Measurements from ENCODE around the gene ATP2B3. TPM values are rescaled to one million over a fixed set of nuclear protein-coding genes. Genes with fewer than 3 reads are reported as not detected.

The ATP2B3 gene
- total RNA-seq, 1 donor from 2014 or later: 0.21 TPM

DNA sequence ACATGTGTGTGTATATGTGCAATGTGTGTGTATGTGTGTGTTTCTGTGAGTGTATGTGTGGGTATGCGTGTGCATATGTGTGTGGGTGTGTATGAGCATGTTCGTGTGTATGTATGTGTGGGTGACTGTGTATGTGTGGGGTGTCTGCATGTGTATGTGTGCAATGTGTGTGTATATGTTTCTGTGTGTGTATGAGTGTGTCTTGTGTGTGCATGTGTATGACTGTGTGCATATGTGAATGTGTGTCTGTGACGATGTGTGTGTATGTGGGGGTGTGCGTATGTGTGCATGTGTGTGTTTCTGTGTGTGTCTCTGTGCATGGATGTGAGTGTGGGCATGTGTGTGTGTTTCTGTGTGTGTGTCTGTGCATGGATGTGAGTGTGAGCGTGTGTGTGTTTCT lies 4.2 kb upstream of the ATP2B3 start:
- TF ChIP-seq, protein P1, sequence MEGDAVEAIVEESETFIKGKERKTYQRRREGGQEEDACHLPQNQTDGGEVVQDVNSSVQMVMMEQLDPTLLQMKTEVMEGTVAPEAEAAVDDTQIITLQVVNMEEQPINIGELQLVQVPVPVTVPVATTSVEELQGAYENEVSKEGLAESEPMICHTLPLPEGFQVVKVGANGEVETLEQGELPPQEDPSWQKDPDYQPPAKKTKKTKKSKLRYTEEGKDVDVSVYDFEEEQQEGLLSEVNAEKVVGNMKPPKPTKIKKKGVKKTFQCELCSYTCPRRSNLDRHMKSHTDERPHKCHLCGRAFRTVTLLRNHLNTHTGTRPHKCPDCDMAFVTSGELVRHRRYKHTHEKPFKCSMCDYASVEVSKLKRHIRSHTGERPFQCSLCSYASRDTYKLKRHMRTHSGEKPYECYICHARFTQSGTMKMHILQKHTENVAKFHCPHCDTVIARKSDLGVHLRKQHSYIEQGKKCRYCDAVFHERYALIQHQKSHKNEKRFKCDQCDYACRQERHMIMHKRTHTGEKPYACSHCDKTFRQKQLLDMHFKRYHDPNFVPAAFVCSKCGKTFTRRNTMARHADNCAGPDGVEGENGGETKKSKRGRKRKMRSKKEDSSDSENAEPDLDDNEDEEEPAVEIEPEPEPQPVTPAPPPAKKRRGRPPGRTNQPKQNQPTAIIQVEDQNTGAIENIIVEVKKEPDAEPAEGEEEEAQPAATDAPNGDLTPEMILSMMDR (IDR thresholded peaks at IDR 0.05): no peak
- peaks cover 11% of the 10 kb centered on the region for H3K27me3 Mint-ChIP-seq (ENCODE audit: unreplicated experiment)
- no peak for DNase-seq (ENCODE audit: extremely low spot score, unreplicated experiment)
- H3K9me3 Mint-ChIP-seq (ENCODE audit: unreplicated experiment): no peaks in the 10 kb centered on the region
- no peak overlapping the region for H3K27ac Mint-ChIP-seq (ENCODE audit: unreplicated experiment)
- H3K4me3 Mint-ChIP-seq (ENCODE audit: unreplicated experiment): no peak overlapping the region
- peaks cover 2% of the 10 kb centered on the region for H3K36me3 Mint-ChIP-seq (ENCODE audit: unreplicated experiment)
- H3K4me1 Mint-ChIP-seq (ENCODE audit: unreplicated experiment): no peaks in the 10 kb centered on the region

DNA sequence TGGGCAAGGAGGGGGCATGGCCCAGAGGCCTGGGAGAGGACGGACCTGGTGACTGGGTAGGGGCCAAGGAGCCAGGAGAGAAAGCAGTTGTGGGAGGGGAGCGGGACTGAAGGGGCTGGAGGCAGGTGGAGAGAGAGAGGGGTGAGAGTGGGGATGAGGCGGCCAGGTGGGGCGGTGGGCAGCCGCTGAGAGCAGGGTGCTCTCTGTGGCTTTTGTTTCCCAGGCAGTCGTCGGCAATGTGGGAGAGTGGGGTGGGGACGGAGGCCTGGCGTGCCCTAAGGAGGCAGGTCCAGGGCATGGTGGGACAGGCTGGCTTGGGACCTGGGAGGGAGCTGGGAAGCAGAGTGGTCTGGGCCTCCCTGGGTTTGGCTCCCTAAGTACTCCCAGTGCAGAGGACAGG lies 3.2 kb upstream of the ATP2B3 start:
- Mint-ChIP-seq H3K27ac (ENCODE audit: unreplicated experiment) (no peak overlapping the region), H3K27me3 (ENCODE audit: unreplicated experiment) (peaks cover 15% of the 10 kb centered on the region), H3K4me1 (ENCODE audit: unreplicated experiment) (peaks cover 2% of the 10 kb centered on the region), H3K36me3 (ENCODE audit: unreplicated experiment) (no peaks in the 10 kb centered on the region), H3K9me3 (ENCODE audit: unreplicated experiment) (no peaks in the 10 kb centered on the region), H3K4me3 (ENCODE audit: unreplicated experiment) (no peak overlapping the region)
- TF ChIP-seq, protein P1 (IDR thresholded peaks at IDR 0.05): no peak
- no peak for DNase-seq (ENCODE audit: extremely low spot score, unreplicated experiment)

DNA sequence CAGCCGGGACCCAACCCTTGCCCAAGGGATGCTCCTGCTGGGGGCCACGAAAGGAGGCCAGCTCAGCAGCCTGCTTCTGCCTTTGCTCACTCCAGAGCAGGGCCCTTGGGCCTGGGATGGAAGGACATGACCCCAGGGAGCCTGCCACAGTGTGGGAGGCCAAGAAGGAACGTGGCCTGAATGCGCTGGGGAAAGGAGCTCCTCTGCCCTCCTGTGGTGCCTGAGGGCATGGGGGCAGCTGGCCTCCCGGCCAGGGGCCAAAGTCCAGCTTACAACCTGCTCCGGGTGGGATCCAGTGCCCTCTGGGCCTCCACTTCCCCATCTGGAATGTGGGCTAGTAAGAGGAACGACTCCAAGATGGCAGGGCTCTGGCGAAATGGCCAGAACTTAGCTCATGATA lies 2.0 kb upstream of the ATP2B3 start:
- Mint-ChIP-seq H3K9me3 (ENCODE audit: unreplicated experiment) (no peaks in the 10 kb centered on the region), H3K4me3 (ENCODE audit: unreplicated experiment) (no peak overlapping the region), H3K27me3 (ENCODE audit: unreplicated experiment) (peaks cover 15% of the 10 kb centered on the region)

DNA sequence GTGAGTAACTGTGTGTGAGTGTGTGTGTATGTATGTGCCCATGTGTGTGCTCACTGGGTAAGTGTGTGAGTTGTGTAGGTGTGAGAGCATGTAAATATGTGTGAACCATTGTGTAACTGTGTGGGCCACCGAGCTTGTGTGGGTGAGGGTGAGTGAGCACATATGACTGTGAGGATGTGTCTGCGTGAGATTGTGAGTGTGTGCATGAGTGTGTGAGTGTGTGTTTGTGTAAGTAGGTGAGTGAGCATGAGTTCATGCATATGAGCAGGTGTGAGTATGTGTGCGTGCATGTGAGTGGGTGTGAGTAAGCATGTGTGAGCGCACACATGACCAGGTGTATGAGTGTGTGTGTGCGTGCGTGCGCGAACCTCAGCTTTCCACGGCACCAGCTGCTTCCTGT lies 1.4 kb upstream of the ATP2B3 start:
- no peaks in the 10 kb centered on the region for H3K36me3 Mint-ChIP-seq (ENCODE audit: unreplicated experiment)
- H3K27me3 Mint-ChIP-seq (ENCODE audit: unreplicated experiment): peaks cover 15% of the 10 kb centered on the region
- H3K4me1 Mint-ChIP-seq (ENCODE audit: unreplicated experiment): peaks cover 2% of the 10 kb centered on the region
- no peaks in the 10 kb centered on the region for H3K9me3 Mint-ChIP-seq (ENCODE audit: unreplicated experiment)
- H3K4me3 Mint-ChIP-seq (ENCODE audit: unreplicated experiment): no peak overlapping the region
- TF ChIP-seq, protein P1 (IDR thresholded peaks at IDR 0.05): no peak
- DNase-seq (ENCODE audit: extremely low spot score, unreplicated experiment): no peak
- H3K27ac Mint-ChIP-seq (ENCODE audit: unreplicated experiment): no peak overlapping the region

More for the DNA sequence above, 2.0 kb upstream of the ATP2B3 start:
- Mint-ChIP-seq H3K4me1 (ENCODE audit: unreplicated experiment) (peaks cover 2% of the 10 kb centered on the region), H3K36me3 (ENCODE audit: unreplicated experiment) (no peaks in the 10 kb centered on the region), H3K27ac (ENCODE audit: unreplicated experiment) (no peak overlapping the region)
- TF ChIP-seq, protein P1 (IDR thresholded peaks at IDR 0.05): no peak
- DNase-seq (ENCODE audit: extremely low spot score, unreplicated experiment): no peak

DNA sequence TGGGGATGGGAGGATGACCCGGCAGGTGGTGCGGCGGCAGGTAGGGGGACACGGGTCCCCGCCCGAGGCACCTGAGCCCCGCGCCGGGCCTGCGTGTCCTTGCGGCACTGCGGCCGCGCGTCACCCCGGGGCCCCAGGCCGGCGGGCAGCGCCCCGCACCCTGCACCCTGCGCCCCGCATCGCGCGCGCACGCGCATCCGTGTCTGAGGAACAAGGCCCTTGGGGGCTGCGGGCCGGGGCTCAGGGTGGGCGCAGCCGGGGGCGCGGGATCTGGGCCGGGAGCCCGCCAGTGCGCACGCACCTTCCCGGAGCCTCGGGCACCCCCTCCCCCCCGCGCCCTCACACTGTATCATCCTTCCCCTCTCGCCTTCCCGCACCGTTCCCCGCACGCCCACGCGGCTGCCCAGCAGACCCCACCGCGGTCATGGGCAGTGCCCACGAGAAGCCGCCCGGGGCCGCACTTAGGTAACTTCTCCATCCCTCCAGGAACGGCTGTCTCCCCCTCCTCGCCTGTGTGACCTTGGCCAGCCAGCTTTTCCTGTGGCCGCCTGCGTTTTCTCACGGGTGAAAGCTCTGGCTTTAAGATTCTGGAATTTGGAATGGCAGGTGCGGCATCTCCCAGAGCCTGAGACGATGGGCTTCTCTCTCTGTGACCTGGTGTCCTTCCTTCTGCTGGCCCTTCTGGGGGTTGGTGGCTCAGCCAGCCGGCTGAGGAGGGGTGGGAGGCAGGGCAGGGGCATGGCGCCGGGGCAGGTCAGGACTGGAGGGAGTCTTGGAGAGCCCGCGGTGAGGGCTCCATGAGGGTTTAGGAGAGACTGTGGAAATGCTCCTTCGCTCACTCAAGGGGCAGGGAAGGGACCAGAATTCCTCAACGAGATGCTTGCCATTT lies 748 bp downstream of the ATP2B3 start:
- Mint-ChIP-seq H3K36me3 (ENCODE audit: unreplicated experiment) (no peaks in the 10 kb centered on the region), H3K4me3 (ENCODE audit: unreplicated experiment) (no peak overlapping the region), H3K4me1 (ENCODE audit: unreplicated experiment) (peaks cover 2% of the 10 kb centered on the region), H3K27me3 (ENCODE audit: unreplicated experiment) (peaks cover 19% of the 10 kb centered on the region), H3K9me3 (ENCODE audit: unreplicated experiment) (no peaks in the 10 kb centered on the region), H3K27ac (ENCODE audit: unreplicated experiment) (no peak overlapping the region)
- no peak for DNase-seq (ENCODE audit: extremely low spot score, unreplicated experiment)
- TF ChIP-seq, protein P1 (IDR thresholded peaks at IDR 0.05): no peak
